ENCODE measurements around the gene SLPI.

The SLPI gene

GRCh38 chr20:45269754-45270270, 15.4 kb upstream of the SLPI start:
- DNase-seq = no peak

- no peak for DNase-seq
These were observed 14.7 kb upstream of the SLPI start for GRCh38 chr20:45269056-45269455.

GRCh38 chr20:45268531-45268930, 14.2 kb upstream of the SLPI start:
- no peak for DNase-seq

GRCh38 chr20:45266977-45267376, 12.6 kb upstream of the SLPI start:
- DNase-seq = no peak

GRCh38 chr20:45263556-45264266, 9.3 kb upstream of the SLPI start:
- no peak for DNase-seq

GRCh38 chr20:45258664-45259063, 4.3 kb upstream of the SLPI start:
- no peak for DNase-seq

GRCh38 chr20:45258259-45258658, 3.9 kb upstream of the SLPI start:
- no peak for DNase-seq

- DNase-seq = no peak
These were observed 3.3 kb upstream of the SLPI start for GRCh38 chr20:45257711-45258110.

GRCh38 chr20:45257161-45257560, 2.8 kb upstream of the SLPI start:
- DNase-seq = no peak

- no peak for DNase-seq
These were observed 1.1 kb downstream of the SLPI start for GRCh38 chr20:45253261-45253660.

GRCh38 chr20:45251884-45252560, 2.3 kb downstream of the SLPI start:
- no peak for DNase-seq

- no peak for DNase-seq
These were observed 5.8 kb downstream of the SLPI start for GRCh38 chr20:45248609-45249008.

- DNase-seq = no peak
These were observed 6.5 kb downstream of the SLPI start for GRCh38 chr20:45247865-45248264.

- no peak for DNase-seq
These were observed 8.3 kb downstream of the SLPI start for GRCh38 chr20:45246109-45246508.

- no peak for DNase-seq
These were observed 16.2 kb downstream of the SLPI start for GRCh38 chr20:45238139-45238538.

- no peak for DNase-seq
These were observed 18.4 kb downstream of the SLPI start for GRCh38 chr20:45235995-45236394.

- no peak for DNase-seq
These were observed 23.7 kb downstream of the SLPI start for GRCh38 chr20:45230631-45231030.

GRCh38 chr20:45229264-45230056, 24.9 kb downstream of the SLPI start:
- peak in 1 of 2 donors; percentile 11 for DNase-seq

- DNase-seq = no peak
These were observed 28.1 kb downstream of the SLPI start for GRCh38 chr20:45226287-45226686.

GRCh38 chr20:45223136-45223535, 31.2 kb downstream of the SLPI start:
- DNase-seq = no peak

- no peak for DNase-seq
These were observed 33.3 kb downstream of the SLPI start, which contains the start of gene SEMG2 for GRCh38 chr20:45221076-45221475. Gene SEMG2 (plus strand): TSS chr20:45221373. CDS start chr20:45221390, 17 bp downstream.

GRCh38 chr20:45218636-45219035, 35.7 kb downstream of the SLPI start:
- DNase-seq = no peak

GRCh38 chr20:45218124-45218523, 36.2 kb downstream of the SLPI start:
- DNase-seq = no peak

GRCh38 chr20:45212836-45213235, 41.5 kb downstream of the SLPI start:
- no peak for DNase-seq
